Measurements from ENCODE around the gene MYOF.
"Not testable (repeated sequence)": the region's sequence is repeated elsewhere in the genome, so short reads cannot be mapped to it uniquely, and the experiment has no call there.

Gene MYOF

DNA sequence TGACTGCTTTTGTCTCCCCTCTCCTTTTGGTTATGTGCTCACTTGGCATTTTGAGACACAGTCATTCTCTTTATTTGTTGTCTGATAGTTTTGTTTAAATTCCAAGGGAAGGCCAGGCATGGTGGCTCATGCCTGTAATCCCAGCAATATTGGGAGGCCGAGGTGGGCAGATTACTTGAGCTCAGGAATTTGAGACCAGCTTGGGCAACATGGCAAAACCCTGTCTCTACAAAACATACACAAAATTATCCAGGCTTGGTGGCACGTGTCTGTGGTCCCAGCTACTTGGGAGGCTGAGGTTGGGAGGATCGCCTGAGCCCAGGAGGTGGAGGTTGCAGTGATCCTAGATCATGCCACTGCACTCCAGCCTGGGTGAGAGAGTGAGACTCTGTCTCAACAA lies 167.5 kb downstream of the MYOF start:
- not testable (repeated sequence) for H3K9me3 ChIP-seq (ENCODE audit: control insufficient read depth in 2 of 2, low read length in 2 of 2); H3K4me1 ChIP-seq (ENCODE audit: control insufficient read depth in 2 of 2, insufficient read depth in 2 of 2, low read length in 2 of 2); H3K27ac ChIP-seq (ENCODE audit: low read depth in 2 of 2, low read length in 2 of 2); H3K4me3 ChIP-seq (ENCODE audit: low read length in 2 of 2); H3K27me3 ChIP-seq (ENCODE audit: control insufficient read depth in 2 of 2, insufficient read depth in 2 of 2, low read length in 2 of 2); H3K9ac ChIP-seq (ENCODE audit: low read depth in 1 of 2, low read length in 2 of 2)
- peaks cover 42% of the 10 kb centered on the region in 2 donors for H3K36me3 ChIP-seq (ENCODE audit: control insufficient read depth in 2 of 2, insufficient read depth in 2 of 2, low read length in 2 of 2)

DNA sequence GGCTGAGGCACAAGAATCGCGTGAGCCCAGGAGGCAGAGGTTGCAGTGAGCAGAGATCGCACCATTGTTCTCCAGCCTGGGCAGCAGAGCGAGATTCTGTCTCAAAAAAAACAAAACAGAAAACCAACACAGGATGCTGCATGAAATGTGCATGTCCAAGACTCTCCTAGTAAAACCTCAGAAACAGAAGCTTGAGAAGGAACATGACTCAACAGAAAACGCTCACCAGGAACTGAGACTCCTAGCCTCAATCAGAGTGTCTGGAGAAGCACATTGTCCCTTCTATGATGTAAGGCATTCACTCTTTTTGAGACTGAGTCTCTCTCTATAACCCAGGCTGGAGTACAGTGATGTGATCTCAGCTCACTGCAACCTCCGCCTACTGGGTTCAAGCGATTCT lies 168.3 kb downstream of the MYOF start:
- Histone ChIP-seq H3K27me3 (ENCODE audit: control insufficient read depth in 2 of 2, insufficient read depth in 2 of 2, low read length in 2 of 2) (no peaks in the 10 kb centered on the region), H3K27ac (ENCODE audit: low read depth in 2 of 2, low read length in 2 of 2) (no peak overlapping the region), H3K9me3 (ENCODE audit: control insufficient read depth in 2 of 2, low read length in 2 of 2) (no peaks in the 10 kb centered on the region), H3K4me1 (ENCODE audit: control insufficient read depth in 2 of 2, insufficient read depth in 2 of 2, low read length in 2 of 2) (no peaks in the 10 kb centered on the region), H3K36me3 (ENCODE audit: control insufficient read depth in 2 of 2, insufficient read depth in 2 of 2, low read length in 2 of 2) (peaks cover 35 to 43% of the 10 kb centered on the region in 2 donors), H3K9ac (ENCODE audit: low read depth in 1 of 2, low read length in 2 of 2) (no peak overlapping the region), H3K4me3 (ENCODE audit: low read length in 2 of 2) (no peak overlapping the region)

DNA sequence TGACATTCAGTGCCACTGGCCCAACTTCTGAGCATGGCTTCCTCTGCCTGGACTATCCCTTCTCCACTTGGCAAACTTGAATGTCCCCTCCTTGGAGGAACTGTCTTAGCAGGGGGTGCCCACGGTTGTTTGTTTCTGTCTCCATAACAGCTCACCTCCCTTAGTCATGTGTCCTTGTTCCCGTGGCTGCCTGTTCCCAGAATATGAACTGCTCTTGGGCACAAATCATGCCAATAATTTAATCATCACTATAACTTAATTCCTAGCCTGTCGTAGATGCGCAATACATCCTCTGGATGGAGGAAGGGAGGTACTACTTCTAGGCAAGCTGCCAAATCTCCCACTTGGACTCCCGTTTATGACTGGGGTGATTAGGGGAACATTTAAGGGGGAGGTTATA lies 173.1 kb downstream of the MYOF start:
- H3K9ac ChIP-seq (ENCODE audit: low read depth in 1 of 2, low read length in 2 of 2), result no peak overlapping the region
- H3K4me3 ChIP-seq (ENCODE audit: low read length in 2 of 2), result no peak overlapping the region
- H3K27ac ChIP-seq (ENCODE audit: low read depth in 2 of 2, low read length in 2 of 2), result no peak overlapping the region
- H3K27me3 ChIP-seq (ENCODE audit: control insufficient read depth in 2 of 2, insufficient read depth in 2 of 2, low read length in 2 of 2), result no peaks in the 10 kb centered on the region
- H3K36me3 ChIP-seq (ENCODE audit: control insufficient read depth in 2 of 2, insufficient read depth in 2 of 2, low read length in 2 of 2), result peaks cover 15 to 37% of the 10 kb centered on the region in 2 donors
- H3K4me1 ChIP-seq (ENCODE audit: control insufficient read depth in 2 of 2, insufficient read depth in 2 of 2, low read length in 2 of 2), result no peaks in the 10 kb centered on the region
- no peaks in the 10 kb centered on the region for H3K9me3 ChIP-seq (ENCODE audit: control insufficient read depth in 2 of 2, low read length in 2 of 2)

DNA sequence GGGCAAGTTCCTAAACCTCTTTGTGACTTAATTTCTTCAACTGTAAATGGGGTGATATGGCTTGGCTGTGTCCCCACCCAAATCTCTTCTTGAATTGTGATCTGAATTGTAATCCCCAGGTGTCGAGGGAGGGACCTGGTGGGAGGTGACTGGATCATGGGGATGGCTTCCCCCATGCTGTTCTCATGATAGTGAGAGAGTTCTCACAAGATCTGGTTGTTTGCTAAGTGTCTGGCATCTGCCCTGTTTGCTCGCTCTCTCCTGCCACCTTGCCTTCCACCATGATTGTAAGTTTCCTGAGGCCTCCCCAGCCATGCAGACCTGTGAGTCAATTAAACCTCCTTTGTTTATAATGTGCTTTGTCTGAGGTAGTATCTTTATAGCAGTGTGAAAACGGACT lies 177.0 kb downstream of the MYOF start:
- Histone ChIP-seq H3K27ac (ENCODE audit: low read depth in 2 of 2, low read length in 2 of 2) (no peak overlapping the region), H3K4me1 (ENCODE audit: control insufficient read depth in 2 of 2, insufficient read depth in 2 of 2, low read length in 2 of 2) (no peaks in the 10 kb centered on the region), H3K4me3 (ENCODE audit: low read length in 2 of 2) (no peak overlapping the region), H3K36me3 (ENCODE audit: control insufficient read depth in 2 of 2, insufficient read depth in 2 of 2, low read length in 2 of 2) (peaks cover 4 to 20% of the 10 kb centered on the region in 2 donors), H3K9me3 (ENCODE audit: control insufficient read depth in 2 of 2, low read length in 2 of 2) (no peaks in the 10 kb centered on the region), H3K27me3 (ENCODE audit: control insufficient read depth in 2 of 2, insufficient read depth in 2 of 2, low read length in 2 of 2) (no peaks in the 10 kb centered on the region), H3K9ac (ENCODE audit: low read depth in 1 of 2, low read length in 2 of 2) (no peak overlapping the region)

DNA sequence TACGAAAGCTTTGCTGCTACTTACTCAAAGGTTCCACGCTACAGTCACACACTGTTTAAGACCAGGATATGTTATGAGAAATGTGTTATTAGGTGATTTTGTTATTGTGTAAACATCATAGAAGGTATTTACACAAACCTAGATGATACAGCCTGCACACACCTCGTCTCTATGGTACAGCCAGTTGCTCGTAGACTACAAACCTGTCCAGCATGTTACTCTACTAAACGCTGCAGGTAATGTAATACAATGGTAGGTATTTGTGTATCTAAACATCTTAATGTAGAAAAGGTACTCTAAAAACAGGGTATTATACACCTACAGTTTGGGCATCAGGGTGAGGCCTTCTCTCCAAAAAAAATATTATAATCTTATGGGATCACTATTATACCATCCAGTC lies 181.2 kb downstream of the MYOF start:
- Histone ChIP-seq H3K4me1 (ENCODE audit: control insufficient read depth in 2 of 2, insufficient read depth in 2 of 2, low read length in 2 of 2) (no peaks in the 10 kb centered on the region), H3K27me3 (ENCODE audit: control insufficient read depth in 2 of 2, insufficient read depth in 2 of 2, low read length in 2 of 2) (no peaks in the 10 kb centered on the region), H3K4me3 (ENCODE audit: low read length in 2 of 2) (no peak overlapping the region), H3K27ac (ENCODE audit: low read depth in 2 of 2, low read length in 2 of 2) (no peak overlapping the region), H3K36me3 (ENCODE audit: control insufficient read depth in 2 of 2, insufficient read depth in 2 of 2, low read length in 2 of 2) (no peaks in the 10 kb centered on the region), H3K9ac (ENCODE audit: low read depth in 1 of 2, low read length in 2 of 2) (no peak overlapping the region), H3K9me3 (ENCODE audit: control insufficient read depth in 2 of 2, low read length in 2 of 2) (no peaks in the 10 kb centered on the region)

DNA sequence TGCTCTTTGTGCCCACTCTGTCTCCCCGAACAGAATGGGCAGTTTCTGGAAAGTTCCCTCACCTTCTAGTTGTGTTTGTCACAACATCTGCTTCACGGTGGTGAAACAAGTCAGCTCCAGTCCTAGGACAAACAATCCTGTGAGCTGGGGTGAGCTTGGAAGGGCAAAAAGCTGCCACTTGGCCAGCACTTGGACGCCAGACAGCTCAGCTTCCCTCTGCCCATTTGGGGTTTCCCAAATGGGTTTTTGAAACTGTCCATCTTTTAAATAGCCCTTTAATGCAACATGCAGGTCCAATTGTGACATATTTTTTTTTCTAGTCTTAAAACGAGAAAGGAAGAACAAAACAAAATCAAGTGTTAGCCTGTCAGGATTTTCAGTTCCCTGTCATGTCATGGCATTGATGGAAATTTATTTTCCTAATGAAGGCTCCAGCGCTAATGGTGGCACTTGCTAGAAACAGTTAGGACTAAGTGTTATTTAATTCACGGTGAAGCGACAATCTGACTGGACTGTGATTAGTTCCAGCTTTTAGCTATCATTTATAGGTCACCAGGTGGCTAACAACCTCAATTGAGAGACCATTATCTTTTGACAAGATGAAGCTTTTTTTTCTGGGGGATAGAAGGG lies 181.7 kb downstream of the MYOF start:
- no peak overlapping the region for H3K27ac ChIP-seq (ENCODE audit: low read depth in 2 of 2, low read length in 2 of 2)
- H3K27me3 ChIP-seq (ENCODE audit: control insufficient read depth in 2 of 2, insufficient read depth in 2 of 2, low read length in 2 of 2), result no peaks in the 10 kb centered on the region
- H3K4me3 ChIP-seq (ENCODE audit: low read length in 2 of 2), result no peak overlapping the region
- H3K4me1 ChIP-seq (ENCODE audit: control insufficient read depth in 2 of 2, insufficient read depth in 2 of 2, low read length in 2 of 2), result no peaks in the 10 kb centered on the region
- H3K9ac ChIP-seq (ENCODE audit: low read depth in 1 of 2, low read length in 2 of 2), result no peak overlapping the region
- H3K9me3 ChIP-seq (ENCODE audit: control insufficient read depth in 2 of 2, low read length in 2 of 2), result no peaks in the 10 kb centered on the region
- H3K36me3 ChIP-seq (ENCODE audit: control insufficient read depth in 2 of 2, insufficient read depth in 2 of 2, low read length in 2 of 2), result no peaks in the 10 kb centered on the region

DNA sequence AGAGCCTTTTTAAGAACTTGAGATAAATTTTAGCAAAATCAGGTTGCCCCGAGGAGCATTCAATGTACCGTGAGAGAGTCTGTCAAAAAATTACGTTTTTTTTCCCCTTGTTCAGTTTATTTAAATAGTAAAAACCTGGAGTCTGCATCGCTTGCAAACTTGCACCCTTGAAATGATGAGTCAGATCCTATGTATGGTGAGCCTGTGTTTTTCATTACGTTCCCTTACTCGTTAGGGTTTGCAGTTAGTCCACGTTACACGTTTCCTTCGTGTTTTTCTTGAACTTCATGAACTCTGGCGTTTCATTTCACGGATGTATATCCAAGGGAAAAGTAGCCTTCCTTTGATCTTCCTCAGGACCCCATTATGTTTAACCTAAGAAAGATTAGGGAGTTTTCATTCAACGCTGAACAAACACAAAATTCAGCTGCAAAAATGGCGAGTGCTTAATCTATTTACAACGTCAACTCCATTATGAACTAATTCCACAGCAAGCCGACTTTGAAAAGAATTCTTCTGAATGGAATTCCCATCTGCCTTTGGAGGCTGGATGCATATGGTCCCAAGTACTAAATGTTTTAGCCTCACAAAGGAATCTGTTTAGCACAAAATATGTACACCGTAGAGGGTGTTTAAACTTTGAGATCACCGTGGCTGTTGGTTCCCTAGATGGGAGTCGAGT lies 182.4 kb downstream of the MYOF start:
- H3K36me3 ChIP-seq (ENCODE audit: control insufficient read depth in 2 of 2, insufficient read depth in 2 of 2, low read length in 2 of 2), result no peaks in the 10 kb centered on the region
- no peak overlapping the region for H3K4me3 ChIP-seq (ENCODE audit: low read length in 2 of 2)
- H3K27ac ChIP-seq (ENCODE audit: low read depth in 2 of 2, low read length in 2 of 2), result no peak overlapping the region
- H3K9ac ChIP-seq (ENCODE audit: low read depth in 1 of 2, low read length in 2 of 2), result no peak overlapping the region
- no peaks in the 10 kb centered on the region for H3K4me1 ChIP-seq (ENCODE audit: control insufficient read depth in 2 of 2, insufficient read depth in 2 of 2, low read length in 2 of 2)
- no peaks in the 10 kb centered on the region for H3K9me3 ChIP-seq (ENCODE audit: control insufficient read depth in 2 of 2, low read length in 2 of 2)
- H3K27me3 ChIP-seq (ENCODE audit: control insufficient read depth in 2 of 2, insufficient read depth in 2 of 2, low read length in 2 of 2), result no peaks in the 10 kb centered on the region

DNA sequence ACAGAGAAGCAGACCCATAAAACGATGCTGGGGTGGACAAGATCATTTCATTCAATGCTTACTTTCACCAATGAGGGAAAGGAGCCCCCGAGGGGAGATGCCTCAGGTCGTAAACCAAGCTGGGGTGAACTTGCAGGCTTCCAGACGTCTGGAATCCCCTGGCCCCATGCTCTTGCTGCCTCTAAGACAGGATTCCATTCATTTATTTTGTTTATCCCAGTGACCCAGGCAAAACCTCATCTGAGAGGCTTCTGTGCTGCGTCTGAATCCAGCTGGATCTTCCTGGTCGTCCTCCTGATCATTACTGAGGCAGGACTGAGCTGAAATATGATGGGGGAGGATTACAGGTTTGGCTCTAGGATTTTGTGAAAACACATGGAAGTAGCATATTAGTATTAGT lies 182.9 kb downstream of the MYOF start:
- H3K36me3 ChIP-seq (ENCODE audit: control insufficient read depth in 2 of 2, insufficient read depth in 2 of 2, low read length in 2 of 2), result no peaks in the 10 kb centered on the region
- no peak overlapping the region for H3K9ac ChIP-seq (ENCODE audit: low read depth in 1 of 2, low read length in 2 of 2)
- H3K27me3 ChIP-seq (ENCODE audit: control insufficient read depth in 2 of 2, insufficient read depth in 2 of 2, low read length in 2 of 2), result no peaks in the 10 kb centered on the region
- H3K9me3 ChIP-seq (ENCODE audit: control insufficient read depth in 2 of 2, low read length in 2 of 2), result no peaks in the 10 kb centered on the region
- H3K27ac ChIP-seq (ENCODE audit: low read depth in 2 of 2, low read length in 2 of 2), result no peak overlapping the region
- no peak overlapping the region for H3K4me3 ChIP-seq (ENCODE audit: low read length in 2 of 2)
- H3K4me1 ChIP-seq (ENCODE audit: control insufficient read depth in 2 of 2, insufficient read depth in 2 of 2, low read length in 2 of 2), result no peaks in the 10 kb centered on the region

DNA sequence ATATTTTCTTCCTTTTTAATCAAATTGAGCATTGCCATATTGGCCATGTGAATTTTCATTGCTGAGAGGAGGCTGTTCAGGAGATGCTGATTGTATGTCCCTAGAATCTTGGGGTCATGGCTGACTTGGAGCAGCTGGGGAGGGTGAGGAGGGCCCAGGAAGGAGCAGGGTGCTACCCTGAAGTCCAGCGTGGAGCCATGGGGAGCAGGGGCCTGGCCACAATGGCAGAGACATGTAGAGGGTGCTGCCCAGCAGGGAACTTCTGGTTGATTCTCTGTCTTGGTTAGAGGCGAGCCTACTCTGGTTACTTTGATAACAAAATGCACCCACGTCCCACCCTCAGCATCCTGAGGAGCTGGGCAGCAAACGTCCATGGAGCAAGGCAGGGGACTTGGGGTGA lies 186.0 kb downstream of the MYOF start:
- Histone ChIP-seq H3K36me3 (ENCODE audit: control insufficient read depth in 2 of 2, insufficient read depth in 2 of 2, low read length in 2 of 2) (no peaks in the 10 kb centered on the region), H3K27me3 (ENCODE audit: control insufficient read depth in 2 of 2, insufficient read depth in 2 of 2, low read length in 2 of 2) (no peaks in the 10 kb centered on the region), H3K9me3 (ENCODE audit: control insufficient read depth in 2 of 2, low read length in 2 of 2) (no peaks in the 10 kb centered on the region), H3K4me3 (ENCODE audit: low read length in 2 of 2) (no peak overlapping the region), H3K9ac (ENCODE audit: low read depth in 1 of 2, low read length in 2 of 2) (no peak overlapping the region), H3K27ac (ENCODE audit: low read depth in 2 of 2, low read length in 2 of 2) (no peak overlapping the region), H3K4me1 (ENCODE audit: control insufficient read depth in 2 of 2, insufficient read depth in 2 of 2, low read length in 2 of 2) (no peaks in the 10 kb centered on the region)

DNA sequence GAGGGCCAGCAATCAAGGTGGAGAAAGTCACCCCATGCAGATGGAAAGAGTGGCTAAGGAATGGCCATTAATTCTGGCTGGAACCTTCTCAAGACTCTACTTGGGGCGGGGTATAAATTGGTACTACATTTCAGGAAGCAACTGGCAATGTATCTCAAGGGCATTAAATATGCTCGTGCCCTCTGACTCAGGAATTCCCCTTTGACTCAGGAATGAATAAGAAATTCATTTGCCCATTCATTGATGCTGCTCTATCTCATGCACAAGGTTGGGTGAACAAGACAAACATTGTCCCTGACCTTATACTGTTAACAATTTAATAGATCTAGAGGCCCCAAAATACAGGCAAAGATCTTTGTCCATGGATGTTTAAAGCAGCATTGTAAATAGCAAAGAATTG lies 188.1 kb downstream of the MYOF start:
- H3K9ac ChIP-seq (ENCODE audit: low read depth in 1 of 2, low read length in 2 of 2), result no peak overlapping the region
- H3K27ac ChIP-seq (ENCODE audit: low read depth in 2 of 2, low read length in 2 of 2), result no peak overlapping the region
- no peaks in the 10 kb centered on the region for H3K4me1 ChIP-seq (ENCODE audit: control insufficient read depth in 2 of 2, insufficient read depth in 2 of 2, low read length in 2 of 2)
- H3K9me3 ChIP-seq (ENCODE audit: control insufficient read depth in 2 of 2, low read length in 2 of 2), result no peaks in the 10 kb centered on the region
- no peaks in the 10 kb centered on the region for H3K27me3 ChIP-seq (ENCODE audit: control insufficient read depth in 2 of 2, insufficient read depth in 2 of 2, low read length in 2 of 2)
- no peak overlapping the region for H3K4me3 ChIP-seq (ENCODE audit: low read length in 2 of 2)
- no peaks in the 10 kb centered on the region for H3K36me3 ChIP-seq (ENCODE audit: control insufficient read depth in 2 of 2, insufficient read depth in 2 of 2, low read length in 2 of 2)
